Fibroblast of the aortic adventitia (primary cell): ENCODE measurements around the gene KDM4C. TPM values are rescaled to one million over a fixed set of nuclear protein-coding genes. Genes with fewer than 3 reads are reported as not detected.

Experiments
- DNase-seq: peaks from one replicate; pipeline ENCODE4 v3.0.0-alpha.2; 2010; ENCODE audit warnings: low read depth
- H3K4me3 ChIP-seq: 2 replicates; pipeline ENCODE4 v1.5.1; 2011; ENCODE audit warnings: low read depth, mild to moderate bottlenecking, control low read depth, low read length, moderate library complexity
- CTCF ChIP-seq: IDR thresholded peaks from 2 replicates; pipeline ENCODE4 v1.5.1; 2011; ENCODE audit warnings: mild to moderate bottlenecking, low read length, control low read depth, inconsistent platforms; ENCODE audit not compliant: insufficient read depth
- total RNA-seq: library from RNA; depleted of rRNA; stranded (reverse); fragments of >200 nt; gene quantifications from 2 replicates; pipeline ENCODE4 v1.2.3, GENCODE V29; 2012; ENCODE audit warnings: low replicate concordance

KDM4C gene
- total RNA-seq, 1 donor: 25.1 TPM

DNA sequence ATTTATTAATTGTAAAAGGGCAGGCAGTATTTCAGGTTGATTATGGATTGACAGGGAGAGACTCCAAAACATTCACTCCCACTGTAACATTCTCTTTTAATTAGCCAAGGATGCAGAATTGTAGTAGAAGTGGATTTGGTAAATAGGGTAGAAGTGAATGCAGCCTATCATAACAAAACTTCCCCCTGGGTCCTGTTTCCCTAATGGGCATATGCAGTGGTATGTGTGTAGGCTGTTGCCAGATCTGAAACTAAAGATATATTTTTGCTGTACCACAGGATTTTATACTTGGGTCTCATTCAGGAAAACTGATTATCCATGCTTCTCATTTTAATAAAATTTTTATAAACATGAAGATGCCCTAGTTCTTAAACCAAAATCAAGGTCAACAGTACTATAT lies 351.2 kb downstream of the KDM4C start:
- H3K4me3 ChIP-seq: no peak overlapping the region
- DNase-seq: no peak
- TF ChIP-seq CTCF: no peak

DNA sequence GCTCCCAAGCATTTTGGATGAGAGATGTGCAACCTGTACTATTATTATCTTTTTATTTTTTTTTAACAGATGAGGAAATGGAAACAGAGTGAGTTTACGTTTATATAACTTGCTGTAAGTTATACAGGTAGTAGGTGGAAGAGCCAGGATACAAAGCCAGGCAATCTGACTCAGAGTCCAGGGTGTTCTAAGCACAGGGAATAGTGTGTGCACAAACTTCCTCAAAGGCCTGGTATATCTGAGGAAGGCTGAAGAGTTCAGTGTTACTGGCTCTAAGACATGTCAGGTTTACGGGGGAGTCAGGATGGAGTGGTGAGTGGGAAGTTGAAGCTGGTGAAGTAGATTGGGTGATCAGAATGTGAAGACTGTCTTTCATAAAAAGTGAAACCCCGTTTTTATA lies 353.6 kb downstream of the KDM4C start:
- no peak for TF ChIP-seq CTCF
- H3K4me3 ChIP-seq: no peak overlapping the region
- DNase-seq: no peak

DNA sequence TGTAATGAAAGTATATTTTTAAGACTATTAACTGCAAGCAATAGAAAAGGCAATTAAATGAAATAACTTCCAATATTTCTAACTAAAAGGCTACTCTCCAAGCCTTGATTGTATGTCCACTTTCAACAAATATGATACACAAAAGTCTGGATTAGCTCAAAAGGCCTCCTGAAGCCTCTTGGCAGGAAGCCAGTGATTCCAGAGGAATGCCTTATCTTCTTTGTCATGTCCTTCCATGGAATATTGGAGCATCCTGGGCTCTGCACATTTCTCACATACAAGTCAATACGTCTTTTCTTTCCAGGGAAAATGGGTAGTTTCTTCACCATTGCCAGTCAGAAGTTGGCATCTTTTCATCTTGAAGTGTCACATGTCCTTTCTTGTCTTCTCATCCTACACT lies 357.8 kb downstream of the KDM4C start:
- no peak overlapping the region for H3K4me3 ChIP-seq
- TF ChIP-seq CTCF: no peak
- DNase-seq: peak; percentile 26

DNA sequence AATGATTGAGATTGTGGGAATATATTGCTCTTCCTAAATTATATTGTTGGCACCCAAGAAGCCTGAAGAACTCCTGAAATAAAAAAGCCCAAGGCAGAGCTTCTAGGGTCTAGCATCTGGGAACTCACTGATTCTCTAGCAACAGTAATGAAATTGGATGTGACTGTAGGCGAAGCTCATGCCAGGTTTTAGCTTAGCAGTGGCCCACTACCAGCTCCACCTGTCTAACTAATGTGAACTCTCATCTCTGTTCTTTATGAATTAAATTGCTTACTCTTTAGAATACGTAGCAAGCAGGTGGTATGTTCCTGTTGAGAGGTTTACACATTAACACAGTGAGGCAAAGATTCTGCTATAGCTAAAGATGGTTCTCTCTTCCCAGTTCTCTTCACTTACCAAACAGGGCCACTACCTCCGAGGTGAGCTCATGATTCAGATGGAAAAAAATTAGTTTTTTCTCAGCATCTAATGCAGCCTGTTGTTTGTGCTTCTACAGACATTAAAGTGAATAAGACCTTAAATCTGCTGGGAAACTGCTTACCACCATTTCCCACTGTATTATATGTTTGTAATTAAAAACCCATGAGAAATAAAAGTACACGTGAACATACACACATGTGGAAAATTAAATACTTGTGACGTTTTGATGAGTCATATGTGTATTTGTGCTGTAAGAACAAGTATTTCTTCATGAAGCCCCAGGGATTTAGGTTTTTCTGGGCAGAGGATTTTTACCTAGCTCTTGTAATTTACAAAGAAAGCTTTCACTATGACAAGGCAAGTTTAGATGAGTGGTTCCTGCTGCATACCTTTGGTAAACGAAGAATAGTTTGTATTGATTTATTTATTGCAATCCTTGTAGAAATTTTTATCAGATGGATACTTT lies 360.1 kb downstream of the KDM4C start:
- peak; percentile 77 for DNase-seq
- no peak for TF ChIP-seq CTCF
- H3K4me3 ChIP-seq: no peak overlapping the region

GRCh38 chr9:7118633-7119032 lies 360.9 kb downstream of the KDM4C start:
- no peak for DNase-seq
- H3K4me3 ChIP-seq: no peak overlapping the region
- TF ChIP-seq CTCF: no peak

GRCh38 chr9:7119612-7120011 lies 361.8 kb downstream of the KDM4C start:
- no peak for DNase-seq
- no peak for TF ChIP-seq CTCF
- no peak overlapping the region for H3K4me3 ChIP-seq

DNA sequence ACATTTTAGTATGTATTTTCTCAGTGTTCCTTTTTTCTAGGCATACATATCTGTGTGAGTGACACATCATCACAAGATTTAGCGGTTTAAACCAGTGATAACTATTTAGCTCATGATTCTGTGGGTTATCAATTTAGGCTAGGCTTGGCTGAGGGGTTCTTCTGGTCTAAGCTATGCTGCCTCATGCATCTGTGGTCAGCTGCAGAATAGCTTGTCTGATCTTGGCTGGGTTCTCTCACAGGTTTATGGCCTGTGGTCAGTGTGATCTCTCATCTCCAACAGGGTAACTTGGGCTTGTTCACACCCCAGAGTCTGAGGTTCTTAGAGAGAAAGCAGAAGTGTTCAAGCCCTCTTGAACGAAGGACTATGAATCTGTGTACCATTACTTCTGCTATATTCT lies 363.3 kb downstream of the KDM4C start:
- no peak for TF ChIP-seq CTCF

More for the DNA sequence above, 363.3 kb downstream of the KDM4C start:
- peak; percentile 18 for DNase-seq
- no peak overlapping the region for H3K4me3 ChIP-seq
